Measurements from ENCODE around the gene SP9.

DNA sequence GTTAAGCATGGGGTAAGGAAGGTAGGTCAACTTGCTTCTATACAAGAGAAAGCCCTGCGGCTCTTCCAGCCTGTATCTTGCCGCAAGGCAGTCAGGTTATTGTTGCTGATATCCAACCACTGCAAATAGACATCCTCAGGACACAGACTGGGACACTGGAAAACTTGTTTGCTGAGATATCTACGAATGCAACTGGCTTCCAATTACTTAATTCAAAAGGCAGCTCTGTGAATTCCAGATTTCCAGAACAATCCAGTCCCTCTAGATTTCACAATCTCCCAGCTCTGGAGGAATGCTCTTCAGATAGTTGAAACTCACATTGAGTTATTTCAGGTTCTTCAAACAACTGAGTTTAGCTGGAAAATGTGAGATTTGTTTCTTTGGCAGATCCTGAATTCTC lies 34.6 kb upstream of the SP9 start:
- TF ChIP-seq POLR2A (IDR thresholded peaks at IDR 0.05): no peak
- TF ChIP-seq, protein P1, sequence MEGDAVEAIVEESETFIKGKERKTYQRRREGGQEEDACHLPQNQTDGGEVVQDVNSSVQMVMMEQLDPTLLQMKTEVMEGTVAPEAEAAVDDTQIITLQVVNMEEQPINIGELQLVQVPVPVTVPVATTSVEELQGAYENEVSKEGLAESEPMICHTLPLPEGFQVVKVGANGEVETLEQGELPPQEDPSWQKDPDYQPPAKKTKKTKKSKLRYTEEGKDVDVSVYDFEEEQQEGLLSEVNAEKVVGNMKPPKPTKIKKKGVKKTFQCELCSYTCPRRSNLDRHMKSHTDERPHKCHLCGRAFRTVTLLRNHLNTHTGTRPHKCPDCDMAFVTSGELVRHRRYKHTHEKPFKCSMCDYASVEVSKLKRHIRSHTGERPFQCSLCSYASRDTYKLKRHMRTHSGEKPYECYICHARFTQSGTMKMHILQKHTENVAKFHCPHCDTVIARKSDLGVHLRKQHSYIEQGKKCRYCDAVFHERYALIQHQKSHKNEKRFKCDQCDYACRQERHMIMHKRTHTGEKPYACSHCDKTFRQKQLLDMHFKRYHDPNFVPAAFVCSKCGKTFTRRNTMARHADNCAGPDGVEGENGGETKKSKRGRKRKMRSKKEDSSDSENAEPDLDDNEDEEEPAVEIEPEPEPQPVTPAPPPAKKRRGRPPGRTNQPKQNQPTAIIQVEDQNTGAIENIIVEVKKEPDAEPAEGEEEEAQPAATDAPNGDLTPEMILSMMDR (IDR thresholded peaks at IDR 0.05): no peak

Data from testis (tissue), 2 donors.